ENCODE results near the gene ICOS. TPM values are rescaled to one million over a fixed set of nuclear protein-coding genes. Genes with fewer than 3 reads are reported as not detected.

The ICOS gene
- under 1 TPM; 0.36 to 0.49 (median 0.38) TPM for total RNA-seq
- long read RNA-seq, donor 1: 0 reads
- long read RNA-seq, donor 2: 0 reads

GRCh38 chr2:203936535-203936934 is at the start of gene ICOS:
Gene ICOS (plus strand): TSS chr2:203936763. CDS start chr2:203936815, 52 bp downstream.
- intact Hi-C loops (cut with DNase I, micrococcal nuclease): no loop called here
- no peaks in the 10 kb centered on the region for H3K36me3 ChIP-seq (ENCODE audit: low read depth)
- no peaks in the 10 kb centered on the region for H3K9me3 ChIP-seq
- no peaks in the 10 kb centered on the region for H3K4me1 ChIP-seq (ENCODE audit: low read depth)
- ATAC-seq: peak; percentile 49
- TF ChIP-seq CTCF (IDR thresholded peaks at IDR 0.05): no peak
- DNase-seq: peak in 1 of 3 donors; percentile 29
- no peak within 1 kb of the TSS for H3K4me3 ChIP-seq

GRCh38 chr2:203887677-203888076 is 48.9 kb upstream of the ICOS start:
- no peaks in the 10 kb centered on the region for H3K4me1 ChIP-seq (ENCODE audit: low read depth)
- ATAC-seq (no peak), DNase-seq (no peak)
- H3K9me3 ChIP-seq: no peaks in the 10 kb centered on the region
- intact Hi-C loops (cut with DNase I, micrococcal nuclease): no loop called here
- no peaks in the 10 kb centered on the region for H3K36me3 ChIP-seq (ENCODE audit: low read depth)
- TF ChIP-seq CTCF (IDR thresholded peaks at IDR 0.05): no peak
- no peak overlapping the region for H3K4me3 ChIP-seq

- ATAC-seq (no peak), DNase-seq (no peak)
- H3K4me3 ChIP-seq: no peak overlapping the region
- no peaks in the 10 kb centered on the region for H3K9me3 ChIP-seq
- no peak for TF ChIP-seq CTCF (IDR thresholded peaks at IDR 0.05)
- no peaks in the 10 kb centered on the region for H3K4me1 ChIP-seq (ENCODE audit: low read depth)
- intact Hi-C loops (cut with DNase I, micrococcal nuclease): no loop called here
- H3K36me3 ChIP-seq (ENCODE audit: low read depth): no peaks in the 10 kb centered on the region
Measured at GRCh38 chr2:203889542-203889941, 47.0 kb upstream of the ICOS start.

GRCh38 chr2:203889944-203890343 is 46.6 kb upstream of the ICOS start:
- Histone ChIP-seq H3K4me3 (no peak overlapping the region), H3K4me1 (ENCODE audit: low read depth) (no peaks in the 10 kb centered on the region), H3K36me3 (ENCODE audit: low read depth) (no peaks in the 10 kb centered on the region), H3K9me3 (no peaks in the 10 kb centered on the region)
- DNase-seq: no peak
- ATAC-seq: no peak
- intact Hi-C loops (cut with DNase I, micrococcal nuclease): no loop called here
- TF ChIP-seq CTCF (IDR thresholded peaks at IDR 0.05): no peak

GRCh38 chr2:203890733-203891132 is 45.8 kb upstream of the ICOS start:
- Histone ChIP-seq H3K36me3 (ENCODE audit: low read depth) (no peaks in the 10 kb centered on the region), H3K4me3 (no peak overlapping the region), H3K4me1 (ENCODE audit: low read depth) (no peaks in the 10 kb centered on the region), H3K9me3 (no peaks in the 10 kb centered on the region)
- TF ChIP-seq CTCF (IDR thresholded peaks at IDR 0.05): no peak
- no peak for DNase-seq
- intact Hi-C loops (cut with DNase I, micrococcal nuclease): no loop called here
- no peak for ATAC-seq

GRCh38 chr2:203891474-203891873 is 45.1 kb upstream of the ICOS start:
- no peaks in the 10 kb centered on the region for H3K36me3 ChIP-seq (ENCODE audit: low read depth)
- no peak overlapping the region for H3K4me3 ChIP-seq
- H3K4me1 ChIP-seq (ENCODE audit: low read depth): no peaks in the 10 kb centered on the region
- DNase-seq: no peak
- intact Hi-C loops (cut with DNase I, micrococcal nuclease): no loop called here
- H3K9me3 ChIP-seq: no peaks in the 10 kb centered on the region
- peak; percentile 31 for ATAC-seq
- no peak for TF ChIP-seq CTCF (IDR thresholded peaks at IDR 0.05)

Data from mucosa of descending colon (tissue), 3 donors.